Activated CD4-positive, alpha-beta T cell treated with anti-CD3 and anti-CD28 coated beads for 4 hours (primary cell): Measurements from ENCODE around the gene HTATSF1.

Experiments used
- DNase-seq, 2 donors: peaks; one replicate each; pipeline ENCODE4 v3.0.0-alpha.2; 2020

HTATSF1 gene

DNA sequence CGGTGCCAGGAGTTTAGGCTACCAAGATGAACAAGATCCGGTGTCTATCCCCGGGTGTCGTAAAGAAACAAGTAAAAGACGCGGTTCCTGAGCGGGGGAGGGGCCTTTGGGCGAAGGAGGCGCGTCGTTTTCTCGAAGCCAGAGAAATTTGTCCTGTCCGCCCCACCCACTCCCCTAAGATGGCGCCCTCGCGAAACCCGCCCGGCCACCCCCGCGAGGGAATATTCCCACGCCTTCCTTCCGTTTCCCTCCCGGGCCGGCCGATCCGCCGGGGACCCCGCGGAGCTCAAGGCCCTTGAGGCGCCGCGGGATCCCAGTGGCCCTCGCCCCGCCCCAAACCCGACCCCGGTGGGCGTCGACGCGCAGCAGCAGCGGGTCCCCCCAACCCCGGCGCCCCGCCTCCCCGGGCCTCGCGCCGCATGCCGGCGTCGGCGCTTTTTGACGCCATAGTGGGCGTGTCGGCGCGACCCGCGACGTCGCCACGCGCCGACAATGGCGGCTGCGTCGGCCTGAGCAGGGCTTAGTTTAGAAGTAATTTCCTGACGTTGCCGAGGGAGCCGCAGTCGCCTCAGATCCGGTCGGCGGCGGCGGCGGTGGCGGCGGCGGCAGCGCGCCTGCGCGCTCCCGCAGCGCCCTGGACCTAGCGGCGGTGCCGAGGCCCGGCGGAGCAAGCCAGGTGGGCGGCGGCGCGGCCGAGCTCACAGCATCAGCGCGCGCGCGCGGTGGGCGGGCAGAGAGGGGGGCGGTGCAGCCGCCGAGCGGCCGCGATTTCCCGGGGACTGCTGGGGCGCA is 432 bp upstream of the HTATSF1 start:
- DNase-seq: peak; percentile 82 to 84

GRCh38 chrX:136519069-136519468 is 21.7 kb downstream of the HTATSF1 start:
- DNase-seq: no peak

DNA sequence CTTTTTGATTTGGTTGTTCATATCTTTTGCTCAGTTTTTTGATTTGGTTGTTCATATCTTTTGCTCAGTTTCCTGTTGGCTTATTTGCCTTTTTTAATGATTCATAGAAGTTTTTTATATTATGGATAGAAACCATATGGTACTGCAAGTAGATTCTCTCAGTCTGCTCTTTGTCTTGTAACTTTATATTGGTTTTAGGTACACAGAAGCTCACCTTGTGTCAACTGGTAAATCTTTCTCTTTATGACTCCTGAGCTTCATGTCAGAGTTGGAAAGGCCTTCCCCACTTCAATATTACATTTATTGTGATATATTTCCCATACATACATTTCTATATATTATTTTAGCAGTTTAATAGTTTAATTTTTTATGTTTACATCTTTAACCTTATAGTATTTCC is 26.4 kb downstream of the HTATSF1 start:
- DNase-seq: no peak

DNA sequence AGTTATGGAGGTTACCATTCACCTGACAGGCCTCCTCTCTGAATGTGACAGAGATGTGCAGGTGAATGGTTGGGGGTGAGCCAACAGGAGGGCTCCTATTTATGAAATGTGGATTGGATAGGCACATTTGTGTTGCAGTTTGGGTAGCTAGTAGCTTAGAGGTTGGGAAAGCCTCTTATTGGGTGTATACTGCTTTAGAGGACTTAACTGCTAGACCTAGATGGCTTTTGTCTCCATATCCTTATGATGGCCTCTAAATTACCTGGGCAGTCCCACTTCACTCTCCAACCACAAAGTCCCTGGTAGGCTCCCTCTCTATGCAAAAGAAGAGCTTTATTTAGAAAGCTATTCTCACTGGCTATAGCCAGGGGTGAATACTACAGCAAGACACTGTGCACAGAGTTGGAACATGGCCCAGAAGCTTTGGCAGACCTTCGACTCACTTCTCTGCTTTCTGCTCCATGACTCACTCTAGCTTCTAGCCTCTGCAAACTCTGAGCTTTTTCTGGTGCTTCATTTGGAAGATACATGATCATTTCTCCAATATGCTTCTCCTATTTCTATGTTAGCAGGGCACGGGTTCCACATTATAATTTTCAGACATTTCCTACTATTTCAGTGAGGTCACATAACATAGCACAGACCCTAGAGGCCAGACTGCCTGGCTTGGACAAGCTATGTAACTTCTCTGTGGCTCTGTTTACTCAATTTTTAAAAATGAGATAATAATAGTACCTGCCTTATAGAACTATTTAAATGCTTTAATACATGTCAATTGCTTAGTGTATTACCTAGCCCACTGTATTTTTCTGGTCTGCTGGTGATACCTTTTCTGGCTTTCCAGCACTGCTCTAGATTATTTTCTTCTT is 28.6 kb downstream of the HTATSF1 start:
- no peak for DNase-seq

GRCh38 chrX:136528645-136529315 is 31.4 kb downstream of the HTATSF1 start:
- no peak for DNase-seq

GRCh38 chrX:136529795-136530194 is 32.4 kb downstream of the HTATSF1 start:
- no peak for DNase-seq

DNA sequence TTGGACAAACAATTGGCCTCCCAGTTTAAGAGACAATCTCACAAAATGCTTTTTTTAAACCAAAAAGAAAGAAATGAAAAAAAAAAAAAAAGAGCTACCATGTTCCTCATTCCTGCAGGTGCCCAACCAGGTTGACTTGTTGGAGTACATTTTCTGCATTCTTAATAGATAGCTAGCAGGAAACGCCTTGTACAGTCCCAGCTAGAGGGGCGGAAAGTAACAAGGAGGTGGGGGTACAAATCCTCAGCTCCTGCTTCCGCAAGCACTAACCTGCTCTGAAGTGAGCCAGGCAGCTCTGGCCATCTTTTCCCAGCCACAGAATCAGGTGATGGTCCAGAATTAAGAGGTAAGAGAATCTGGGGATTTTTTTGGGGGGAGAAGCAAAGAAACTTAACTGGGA is 34.6 kb downstream of the HTATSF1 start, which contains the start of gene VGLL1:
Gene VGLL1, plus strand, starts transcription at position 265 of the 400 bp plus-strand sequence. CDS start 3,806 bp downstream, outside the sequence.
- DNase-seq: no peak

GRCh38 chrX:136534131-136534530 is 36.7 kb downstream of the HTATSF1 start:
- DNase-seq: no peak

GRCh38 chrX:136538811-136539210 is 41.4 kb downstream of the HTATSF1 start:
- DNase-seq: no peak

DNA sequence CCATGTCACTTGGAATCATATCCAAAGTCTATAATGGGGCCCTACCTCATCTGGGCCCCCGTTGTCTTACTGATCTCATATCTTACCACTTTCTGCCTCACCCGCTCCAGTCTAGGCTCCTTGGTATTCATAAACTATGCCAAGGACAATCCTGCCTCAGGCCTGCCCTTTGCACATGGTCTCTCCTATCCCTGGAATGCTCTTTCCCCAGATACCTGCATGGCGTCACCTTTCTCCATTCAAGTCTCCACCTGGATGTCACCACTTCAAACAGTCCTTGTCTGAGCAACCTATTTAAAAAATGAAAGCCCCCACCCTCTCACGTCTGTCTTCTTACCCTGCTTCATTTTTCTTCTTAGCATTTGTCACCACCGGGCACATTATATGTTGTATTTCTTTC is 42.8 kb downstream of the HTATSF1 start:
- DNase-seq: no peak

DNA sequence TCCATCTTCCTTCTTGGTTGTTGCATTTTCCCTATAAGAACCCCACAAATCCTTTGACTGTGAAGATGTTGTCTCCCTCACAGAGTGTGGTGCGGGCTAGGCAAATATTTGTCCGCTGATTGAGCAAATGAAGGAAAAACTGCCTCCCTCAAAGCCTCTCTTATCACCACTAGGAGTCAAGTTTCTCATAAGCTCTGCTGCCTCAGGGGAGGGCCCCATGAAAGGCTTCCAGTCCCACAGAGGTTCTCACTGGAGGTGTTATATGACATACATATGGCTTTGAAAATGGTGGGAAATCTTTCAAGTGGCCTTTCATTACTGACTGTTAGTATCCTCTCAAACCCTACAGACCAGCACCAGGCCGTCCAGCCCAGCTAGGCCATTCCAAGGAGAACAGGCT is 43.9 kb downstream of the HTATSF1 start:
- no peak for DNase-seq

GRCh38 chrX:136542281-136542680 is 44.9 kb downstream of the HTATSF1 start:
- DNase-seq: no peak

DNA sequence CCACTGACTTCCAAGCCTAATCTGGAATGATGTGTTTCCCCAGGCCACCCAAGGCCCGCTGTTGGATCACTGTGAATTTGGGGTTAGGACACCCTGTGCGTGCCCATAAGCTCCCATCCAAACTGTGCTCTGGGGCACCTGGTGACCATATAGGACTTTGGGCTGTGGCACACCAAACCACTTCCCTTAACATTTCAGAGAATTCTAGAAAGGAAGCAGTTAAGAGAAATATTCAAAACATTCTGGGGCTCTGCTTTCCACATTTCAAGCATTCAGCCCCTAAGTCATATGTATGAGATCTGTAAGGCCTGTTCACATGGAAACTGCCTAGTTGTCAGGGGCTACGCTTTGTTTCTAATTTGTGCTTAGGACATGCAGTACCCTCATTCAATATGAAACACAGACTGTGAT is 49.0 kb downstream of the HTATSF1 start:
- DNase-seq: no peak

GRCh38 chrX:136549226-136549625 is 51.8 kb downstream of the HTATSF1 start:
- no peak for DNase-seq

- DNase-seq: no peak
These were observed 54.0 kb downstream of the HTATSF1 start for GRCh38 chrX:136551410-136551809.

- DNase-seq: no peak
These were observed 58.3 kb downstream of the HTATSF1 start for GRCh38 chrX:136555694-136556093.
